Endometrial microvascular endothelial cells (primary cell): ENCODE results near the gene CCSER1. TPM values are rescaled to one million over a fixed set of nuclear protein-coding genes. Genes with fewer than 3 reads are reported as not detected.
"Not testable (repeated sequence)": the region's sequence is repeated elsewhere in the genome, so short reads cannot be mapped to it uniquely, and the experiment has no call there.

Experiments used
- in situ Hi-C: cut with HindIII; loops from 2 replicates; pipeline ENCODE4 v1.10.0; 2017; ENCODE audit warnings: low sequenced_read_pairs, low pct_unique_long_range_greater_than_20kb; ENCODE audit errors: inconsistent ontology term
- total RNA-seq: library from RNA; depleted of rRNA; stranded (reverse); fragments of >200 nt; gene quantifications from one replicate; pipeline ENCODE4 v1.2.3, GENCODE V29; 2015; ENCODE audit errors: inconsistent ontology term

The CCSER1 gene
- total RNA-seq, 1 donor from 2014 or later: 2.0 TPM

DNA sequence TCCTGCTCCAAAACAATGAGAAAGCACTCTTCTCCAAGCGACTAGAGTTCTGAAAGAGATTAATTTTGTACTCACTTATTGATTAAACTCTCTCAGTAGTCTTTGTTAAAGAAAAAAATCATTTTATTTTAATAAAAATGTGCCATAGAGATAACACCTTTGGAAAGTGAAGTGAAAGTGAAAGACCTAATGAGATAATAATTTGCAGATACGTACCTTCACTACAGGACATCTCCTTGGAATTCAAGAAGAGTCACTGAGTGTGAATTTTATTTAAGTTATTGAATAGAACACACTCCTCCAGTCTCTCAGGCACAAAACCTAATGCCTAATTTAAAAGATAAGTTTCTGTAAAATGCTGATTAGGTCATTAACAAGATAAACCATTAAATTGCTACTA lies 1106.0 kb downstream of the CCSER1 start:
- in situ Hi-C loops: no loop called here

DNA sequence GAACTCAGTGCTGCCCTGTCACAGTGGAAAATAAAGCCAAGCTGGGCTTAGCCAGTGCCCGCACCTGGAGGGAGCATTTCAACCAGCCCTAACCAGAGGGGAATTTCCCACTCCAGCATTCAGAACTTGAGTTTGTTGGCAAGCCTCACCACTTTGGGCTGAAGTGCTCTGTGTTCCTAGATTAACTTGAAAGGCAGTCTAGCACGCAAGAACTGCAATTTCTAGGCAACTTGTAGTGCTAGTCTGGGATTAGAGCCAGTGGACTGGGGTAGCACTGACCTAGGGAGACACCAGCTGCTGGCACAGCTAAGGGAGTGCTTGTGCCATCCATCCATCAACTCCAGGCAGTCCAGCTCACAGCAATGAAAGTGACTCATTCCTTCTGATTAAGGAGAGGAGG lies 1115.9 kb downstream of the CCSER1 start:
- in situ Hi-C loops: no loop called here

DNA sequence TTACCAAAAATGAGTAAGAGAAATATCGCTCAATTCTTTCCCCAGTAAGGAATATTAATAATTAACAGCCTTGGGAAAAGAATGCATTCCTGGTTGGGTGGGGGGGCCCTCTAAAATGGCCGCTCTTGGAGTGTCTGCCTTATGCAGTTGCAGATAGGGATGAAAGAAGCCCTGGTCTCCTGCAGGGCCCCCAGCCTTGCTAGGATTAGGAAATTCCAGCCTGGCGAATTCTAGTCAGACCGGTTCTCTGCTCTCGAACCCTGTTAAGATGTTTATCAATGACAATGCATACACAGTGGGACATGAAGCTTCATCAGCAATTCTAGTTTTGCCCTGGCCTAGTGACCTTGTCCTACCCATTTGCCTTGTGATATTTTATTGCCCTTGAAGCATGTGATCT lies 1128.8 kb downstream of the CCSER1 start:
- in situ Hi-C loops: no loop called here

DNA sequence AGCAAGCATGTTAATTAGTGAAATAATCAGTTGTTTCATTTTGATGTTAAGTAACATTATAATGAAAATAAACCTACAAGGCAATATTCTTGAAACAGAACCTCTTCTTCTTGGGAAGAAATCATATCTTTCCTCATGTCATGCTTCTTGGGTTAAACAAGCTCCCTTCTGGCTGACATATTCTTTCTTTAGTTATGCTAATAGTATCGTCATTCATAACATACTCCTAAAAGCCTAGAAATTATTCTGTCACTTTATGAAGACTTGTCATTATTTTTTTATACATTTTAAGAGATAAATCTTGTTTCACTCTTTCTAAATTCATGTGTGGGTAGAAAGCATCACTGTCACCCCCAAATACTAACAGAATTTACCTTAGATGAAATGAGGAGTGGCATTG lies 1129.6 kb downstream of the CCSER1 start:
- in situ Hi-C loops: no loop called here

DNA sequence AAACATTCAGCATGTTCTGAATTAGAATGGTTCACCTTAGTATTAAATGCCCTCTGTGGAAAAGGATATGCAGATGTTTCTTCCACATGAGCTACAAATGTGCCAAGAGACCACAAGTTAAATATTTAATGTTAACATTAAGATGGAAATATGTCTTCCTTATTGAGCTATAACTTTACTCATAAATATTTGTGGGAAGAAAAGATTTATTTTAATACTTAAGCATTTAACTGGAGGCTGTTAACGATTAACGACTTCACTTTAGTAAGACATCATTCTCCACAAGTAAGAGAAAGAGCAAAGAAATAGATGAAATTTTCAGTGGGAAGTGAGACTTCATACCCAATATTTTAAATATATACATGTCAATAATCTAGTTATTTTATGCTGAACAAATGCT lies 1130.5 kb downstream of the CCSER1 start:
- in situ Hi-C loops: no loop called here

DNA sequence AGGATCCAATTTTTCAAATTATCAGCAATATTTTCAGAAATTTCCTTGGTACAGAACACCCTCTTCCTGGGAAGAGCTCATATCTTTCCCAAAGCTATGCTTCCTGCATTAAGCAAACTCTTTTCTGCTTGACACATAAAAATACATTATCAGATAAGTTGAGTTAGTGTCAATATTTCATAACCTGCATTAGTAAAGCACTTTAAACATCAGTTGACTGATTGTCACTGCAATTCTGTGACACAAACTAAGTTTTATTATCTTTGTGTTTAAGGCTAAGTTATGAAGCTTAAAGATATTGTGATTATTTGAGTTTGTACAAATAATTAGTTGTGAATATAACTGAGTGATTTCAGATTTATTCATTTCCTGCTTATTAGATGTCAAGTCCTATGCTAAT lies 1131.1 kb downstream of the CCSER1 start:
- in situ Hi-C loops: no loop called here

DNA sequence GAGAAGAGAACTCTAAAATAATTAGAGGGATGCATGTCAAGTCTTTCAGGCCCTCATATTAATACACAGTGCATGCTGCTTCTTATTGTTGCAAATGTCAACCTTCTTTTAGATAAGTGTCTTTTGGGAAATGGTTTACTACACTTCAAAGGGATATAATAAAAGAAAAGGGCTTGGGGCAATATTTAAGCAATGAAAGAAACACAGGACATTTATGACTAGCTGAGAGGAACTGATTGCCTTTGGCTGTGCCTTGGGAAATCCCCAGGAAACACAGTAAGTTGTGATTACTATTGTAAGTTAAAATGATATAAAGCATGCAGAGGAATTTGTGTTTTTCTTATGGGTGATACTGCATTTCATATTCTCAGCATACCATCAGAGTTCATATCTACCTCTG lies 1140.3 kb downstream of the CCSER1 start:
- in situ Hi-C loops: no loop called here

DNA sequence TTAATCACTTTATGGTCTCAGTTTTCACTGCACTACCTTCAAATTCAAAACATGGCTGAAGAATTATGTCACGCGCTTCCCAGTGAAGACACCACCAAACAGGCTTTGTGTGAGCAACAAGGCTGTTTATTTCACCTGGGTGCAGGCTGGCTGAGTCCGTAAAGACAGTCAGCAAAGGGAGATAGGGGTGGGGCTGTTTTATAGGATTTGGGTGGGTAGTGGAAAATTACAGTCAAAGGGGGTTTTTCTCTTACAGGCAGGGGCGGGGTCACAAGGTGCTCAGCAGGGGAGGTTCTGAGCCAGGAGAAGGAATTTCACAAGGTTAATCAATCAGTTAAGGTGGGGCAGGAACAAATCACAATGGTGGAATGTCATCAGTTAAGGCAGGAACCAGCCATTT lies 1141.3 kb downstream of the CCSER1 start:
- in situ Hi-C loops: not testable (repeated sequence)

DNA sequence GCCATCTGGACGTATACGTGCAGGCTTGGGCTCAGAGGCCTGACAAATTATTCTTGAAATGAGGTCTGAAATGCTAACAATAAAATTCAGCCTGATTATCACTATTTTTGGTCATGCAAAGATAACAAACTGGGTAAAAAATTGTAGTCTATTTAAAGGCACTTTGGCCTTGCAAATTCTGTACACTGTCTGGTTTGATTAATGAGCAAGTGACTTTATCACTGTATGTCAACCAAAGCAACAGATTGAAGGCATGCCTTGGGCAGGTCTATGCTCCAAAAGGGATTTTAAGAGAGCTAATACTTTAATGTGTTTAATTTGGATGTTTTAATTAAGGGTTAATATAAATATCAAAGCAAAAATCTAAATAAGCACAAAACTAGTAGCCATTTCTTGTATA lies 1141.7 kb downstream of the CCSER1 start:
- in situ Hi-C loops: no loop called here

DNA sequence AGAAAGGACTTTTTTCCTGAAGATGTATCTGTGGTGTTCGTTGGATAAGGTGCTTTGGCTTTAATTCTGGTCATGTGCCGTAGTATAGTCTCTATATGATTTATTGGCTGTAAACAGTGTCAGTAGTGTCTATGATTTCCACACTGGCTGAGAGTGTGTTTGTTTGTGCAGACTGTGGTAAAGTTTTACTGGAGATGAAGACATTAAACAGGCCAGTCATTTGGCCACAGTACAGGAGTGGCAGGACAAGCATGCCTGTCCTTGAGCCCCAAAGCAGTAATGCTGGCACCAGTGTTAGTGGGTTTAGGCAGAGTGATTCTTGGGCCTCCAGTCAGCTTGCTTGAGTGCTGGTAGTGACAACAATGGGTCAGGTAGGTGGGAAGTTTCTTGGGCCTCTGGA lies 1152.7 kb downstream of the CCSER1 start:
- in situ Hi-C loops: no loop called here

DNA sequence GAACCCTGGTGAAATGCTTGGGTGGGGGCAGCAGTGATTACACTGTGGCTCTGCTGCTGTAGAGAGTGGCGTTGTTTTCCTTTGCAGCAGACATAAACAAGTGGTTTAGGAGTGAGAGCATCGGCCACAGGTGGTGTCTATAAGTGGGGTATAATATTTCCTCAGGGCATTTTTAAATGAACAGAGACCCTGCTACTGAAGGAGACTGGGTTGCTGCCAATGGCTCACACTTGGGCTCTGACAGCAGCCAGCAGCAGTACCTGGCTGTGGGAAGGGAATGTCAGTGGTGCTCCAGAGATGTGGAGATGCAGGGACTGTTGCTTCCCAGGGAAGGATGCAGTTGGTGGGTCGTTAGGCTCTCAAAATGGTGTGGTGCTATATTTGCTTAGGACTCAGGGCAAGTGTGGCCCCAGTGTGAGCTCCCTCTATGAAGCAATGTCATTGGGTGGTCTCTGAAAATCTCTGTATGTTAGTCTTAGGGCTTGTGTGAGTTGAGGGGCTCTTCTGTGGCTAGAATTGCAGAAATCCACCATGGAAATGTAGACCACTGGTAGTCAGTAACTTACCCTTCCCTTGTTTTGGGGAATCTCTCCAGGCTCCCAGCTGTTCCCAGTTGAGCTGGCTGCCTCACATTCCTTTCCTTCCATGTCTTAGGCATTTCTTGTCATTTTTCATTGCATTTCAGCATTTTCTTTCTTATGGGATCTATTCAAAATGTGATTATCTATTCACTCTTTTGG lies 1153.5 kb downstream of the CCSER1 start:
- in situ Hi-C loops: no loop called here

DNA sequence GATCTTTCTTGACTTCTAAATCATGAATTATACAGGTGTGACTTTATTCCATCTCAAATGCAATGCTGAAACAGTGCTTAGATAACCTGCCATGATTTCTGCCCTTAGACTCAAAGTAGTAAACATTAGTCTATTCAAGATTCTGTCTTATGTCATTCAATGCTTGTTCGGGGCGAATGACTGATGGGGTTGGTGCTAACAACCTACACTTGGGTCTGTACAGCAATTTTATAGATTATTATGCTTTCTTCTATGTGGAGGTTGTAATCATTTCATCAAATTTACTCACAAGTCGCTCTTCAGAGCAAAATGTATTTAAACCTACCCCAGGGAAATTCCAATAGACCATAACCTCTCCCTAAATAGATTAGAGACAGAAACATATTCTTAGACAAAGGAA lies 1155.0 kb downstream of the CCSER1 start:
- in situ Hi-C loops: no loop called here

DNA sequence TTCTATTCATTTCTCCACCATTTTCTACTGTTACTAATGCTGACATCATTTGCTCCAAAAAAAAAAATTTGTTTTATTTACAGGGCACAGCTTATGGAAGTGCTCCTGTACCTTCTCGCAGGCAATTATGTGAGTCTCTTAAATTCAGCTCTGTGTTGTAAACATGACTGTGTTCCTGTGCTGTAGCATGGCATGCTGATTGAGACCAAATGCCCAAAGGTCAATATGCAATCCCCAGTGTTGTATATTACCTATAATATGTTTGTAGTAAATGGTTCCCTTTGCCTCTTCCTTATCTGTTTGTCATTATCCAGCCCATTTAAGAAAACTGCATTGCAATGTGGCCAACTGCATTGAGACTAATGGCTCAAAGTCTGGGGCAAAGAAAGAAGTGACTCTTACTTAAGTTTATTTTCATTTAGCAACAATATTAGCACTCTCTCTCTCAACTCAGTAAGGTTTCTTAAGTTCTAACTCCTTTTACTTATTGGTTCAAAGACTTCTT lies 1156.6 kb downstream of the CCSER1 start:
- in situ Hi-C loops: no loop called here

DNA sequence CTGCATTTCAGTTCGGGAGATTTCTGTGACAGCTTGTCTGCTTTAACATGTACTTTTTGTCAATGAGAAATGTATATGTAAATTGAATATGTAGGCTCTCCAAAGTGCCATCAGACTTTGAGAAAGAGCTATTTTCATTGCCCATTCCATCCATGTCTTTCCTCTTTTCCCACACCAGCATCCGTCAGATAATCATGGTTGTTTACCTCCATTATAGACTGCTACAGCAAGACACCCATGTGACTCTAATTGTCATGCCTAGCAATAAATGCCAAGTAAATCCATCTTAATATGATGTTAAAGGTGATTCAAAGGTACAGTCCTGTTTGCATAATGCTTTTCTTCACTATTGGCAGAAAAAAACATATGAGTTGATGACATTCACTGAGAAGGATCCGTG lies 1157.3 kb downstream of the CCSER1 start:
- in situ Hi-C loops: no loop called here

DNA sequence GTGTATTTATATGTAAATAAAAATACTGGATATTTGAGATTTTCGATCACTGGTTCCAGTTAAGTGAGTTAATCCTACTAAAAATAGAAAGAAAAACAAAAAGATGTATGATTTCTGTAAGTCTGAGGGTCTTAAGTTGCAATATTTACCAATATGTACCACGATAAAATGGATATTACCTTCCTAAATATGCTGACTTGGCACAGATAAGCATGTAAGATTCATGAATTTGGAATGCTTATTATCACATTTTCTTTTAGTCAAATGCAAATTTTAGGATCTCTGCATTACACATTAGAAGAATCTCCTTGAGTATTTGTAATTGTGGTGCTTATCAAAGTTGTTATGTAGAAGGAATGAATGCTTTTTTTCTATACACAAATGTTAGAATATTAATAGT lies 1158.3 kb downstream of the CCSER1 start:
- in situ Hi-C loops: no loop called here

DNA sequence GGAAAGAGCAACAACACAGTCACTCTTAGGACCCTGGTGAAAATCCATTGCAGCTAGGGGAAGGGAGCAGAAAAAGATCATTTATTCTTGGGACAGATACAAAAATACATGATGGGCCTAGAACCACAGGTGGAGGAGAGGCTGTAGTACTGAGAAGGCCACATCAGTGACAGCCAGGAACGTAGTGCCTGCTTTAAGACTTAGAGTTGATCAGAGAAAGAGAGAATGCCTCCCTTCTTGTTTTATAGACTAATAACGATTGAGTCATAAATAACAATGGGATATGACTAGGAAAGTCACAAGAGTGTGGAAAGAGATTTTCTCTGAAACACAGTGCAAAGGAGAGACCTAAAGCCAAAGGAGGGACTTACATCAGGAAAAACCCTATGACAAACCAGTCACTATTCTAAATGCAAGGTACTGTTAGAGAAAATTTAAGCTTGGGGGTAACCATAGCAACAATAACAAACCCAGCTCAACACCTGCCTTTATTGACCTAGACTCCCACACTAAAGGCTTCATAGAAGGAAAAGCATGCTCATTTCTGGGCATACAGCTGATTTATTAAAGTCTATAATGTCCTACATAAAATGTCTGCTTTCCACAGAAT lies 1161.6 kb downstream of the CCSER1 start:
- in situ Hi-C loops: no loop called here

DNA sequence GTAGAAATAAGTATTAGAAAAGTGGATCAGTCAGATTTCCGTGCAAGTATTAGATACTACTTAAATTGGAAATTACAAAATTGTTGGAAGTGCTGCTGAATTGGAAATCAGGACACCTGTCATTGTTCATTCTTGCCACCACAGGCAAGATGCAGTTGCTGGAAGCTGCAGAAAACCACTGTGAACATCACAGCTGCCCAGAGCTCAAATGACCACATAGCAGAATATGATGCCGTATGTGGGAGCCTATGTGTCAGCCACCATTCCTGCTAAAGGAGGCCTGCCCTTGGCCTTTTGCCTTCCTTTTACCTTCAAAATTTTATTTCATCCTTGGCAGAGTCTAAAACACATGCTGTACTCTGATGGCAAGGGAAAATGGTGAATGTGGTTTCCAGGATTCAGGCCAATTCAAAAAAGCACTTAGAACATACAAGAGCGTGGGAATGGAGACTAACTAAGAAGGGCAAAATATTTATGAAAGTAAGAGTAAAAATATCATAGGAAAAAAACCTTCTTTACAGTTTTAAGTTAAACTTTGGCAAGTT lies 1171.0 kb downstream of the CCSER1 start:
- in situ Hi-C loops: no loop called here

DNA sequence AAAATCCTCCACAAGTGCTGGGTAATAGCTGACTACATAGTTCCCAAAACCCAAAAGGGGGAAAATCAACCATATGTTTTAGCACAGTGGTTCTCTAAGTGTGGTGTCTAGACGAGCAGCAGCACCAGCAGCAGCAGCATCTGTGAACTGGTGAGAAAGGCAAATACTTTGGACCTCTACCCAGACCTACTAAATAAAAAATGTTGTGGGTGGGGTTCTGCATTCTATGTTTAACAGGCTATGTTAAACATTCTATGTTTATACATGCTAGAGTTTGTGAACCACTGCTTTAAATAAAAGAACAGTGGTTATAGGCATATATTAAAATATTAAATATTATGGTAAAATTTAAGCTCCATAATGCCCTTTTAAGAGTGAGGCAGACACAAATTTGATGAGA lies 1171.6 kb downstream of the CCSER1 start:
- in situ Hi-C loops: no loop called here

DNA sequence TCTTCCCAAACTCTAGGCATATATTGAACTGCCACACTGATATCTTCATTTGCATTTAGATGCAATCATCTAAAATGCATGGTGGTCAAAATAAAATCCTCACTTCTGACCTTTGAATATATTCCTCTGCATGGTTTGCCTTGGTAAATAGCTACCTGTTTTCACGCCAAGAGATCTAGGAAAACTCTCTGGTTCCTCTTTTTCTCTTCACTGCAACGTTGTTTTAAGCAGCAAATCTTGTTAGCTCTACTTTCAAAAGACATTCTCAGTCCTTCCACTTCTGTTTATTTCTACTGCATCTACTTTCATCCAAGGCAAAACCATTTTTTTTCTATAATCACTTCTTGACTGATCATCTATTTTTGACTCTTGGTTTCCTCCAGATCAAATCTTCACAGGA lies 1174.9 kb downstream of the CCSER1 start:
- in situ Hi-C loops: no loop called here

DNA sequence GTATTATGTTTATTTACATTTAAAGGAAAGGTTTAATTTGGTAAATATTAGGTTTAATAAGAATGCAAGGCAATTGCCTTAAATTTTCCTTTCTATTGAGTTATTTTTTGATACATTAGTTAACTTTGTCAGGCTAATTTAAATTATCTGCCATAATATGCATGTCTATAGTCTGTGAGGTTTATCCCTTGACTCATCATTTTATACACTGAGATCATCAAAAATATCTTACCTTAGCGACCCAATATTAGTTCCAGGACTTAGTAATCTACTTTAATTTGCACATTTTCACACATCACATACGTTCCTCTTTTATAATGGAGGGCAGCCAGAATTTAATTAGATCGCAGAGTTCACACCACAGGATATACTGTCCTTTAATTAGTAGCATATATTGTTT lies 1177.1 kb downstream of the CCSER1 start:
- in situ Hi-C loops: no loop called here
